T-cell (primary cell): ENCODE results near the gene TMEM178A. TPM values are rescaled to one million over a fixed set of nuclear protein-coding genes. Genes with fewer than 3 reads are reported as not detected.

ENCODE experiments used
- ATAC-seq, 4 experiments: fragments of 200-7000 bp in 3 of 4; fragments of 150-1000 bp in 1 of 4; cut with Tn5 transposase; replicated peaks in 1 of 4; 1 replicate in 3 of 4; 2 replicates in 1 of 4; pipeline ENCODE4 v1.10.0; 2021; ENCODE audit warnings: moderate library complexity in 3 of 4, mild to moderate bottlenecking in 2 of 4, moderate number of reproducible peaks in 1 of 4
- CTCF ChIA-PET, 2 donors: fragments of 300-600 bp; sonication (Branson Sonifier 250); formaldehyde crosslinking; loops; one replicate each; lab custom pipeline; 2022; ENCODE audit warnings: antibody characterized with exemption in 2 of 2; lab: Charles Lee
- POLR2A ChIA-PET, 2 donors: fragments of 300-600 bp; sonication (Branson Sonifier 250); formaldehyde crosslinking; loops; one replicate each; lab custom pipeline; 2022; ENCODE audit warnings: antibody characterized with exemption in 2 of 2; lab: Charles Lee
- DNase-seq, 35 experiments: peaks; one replicate each; pipeline versions ENCODE4 v3.0.0 to v3.0.0-alpha.2; 2013 to 2023
- H3K27ac ChIP-seq: one replicate; pipeline ENCODE4 v1.5.1; 2013; ENCODE audit warnings: low read length
- H3K27me3 ChIP-seq, 2 experiments: replicated peaks in 1 of 2; 1 replicate in 1 of 2; 2 replicates in 1 of 2; pipeline versions ENCODE4 v1.6.1 to v1.7.0; 2013; ENCODE audit warnings: low read length in 1 of 2, mixed read lengths in 1 of 2; ENCODE audit not compliant: control insufficient read depth in 2 of 2, insufficient read depth in 2 of 2; ENCODE audit errors: extremely low read depth in 1 of 2
- H3K36me3 ChIP-seq, 2 donors: 1 replicate in 1 of 2; 2 replicates in 1 of 2; pipeline versions ENCODE4 v1.6.1 to v1.7.0; 2013; ENCODE audit warnings: low read length in 1 of 2; ENCODE audit not compliant: control insufficient read depth in 2 of 2, insufficient read depth in 1 of 2; ENCODE audit errors: extremely low read depth in 1 of 2
- H3K4me1 ChIP-seq, 2 experiments: 1 replicate in 1 of 2; 2 replicates in 1 of 2; pipeline versions ENCODE4 v1.6.1 to v1.7.0; 2013; ENCODE audit warnings: low read length in 2 of 2, mixed read lengths in 1 of 2; ENCODE audit not compliant: insufficient read depth in 2 of 2, control insufficient read depth in 1 of 2; ENCODE audit errors: extremely low read depth in 1 of 2
- H3K4me3 ChIP-seq, 2 donors: 1 replicate in 1 of 2; 2 replicates in 1 of 2; pipeline versions ENCODE4 v1.5.1 to v1.7.0; 2013; ENCODE audit warnings: mild to moderate bottlenecking in 2 of 2, low read length in 1 of 2, moderate library complexity in 1 of 2; ENCODE audit not compliant: control insufficient read depth in 1 of 2; ENCODE audit errors: extremely low read depth in 1 of 2
- H3K9me3 ChIP-seq: 2 replicates; pipeline ENCODE4 v1.7.0; 2013
- H3K27ac Mint-ChIP-seq, 2 donors: one replicate each; pipeline ENCODE4 v1.8.0; 2020 to 2021; ENCODE audit warnings: mild to moderate bottlenecking in 2 of 2, mixed read lengths in 2 of 2
- H3K27me3 Mint-ChIP-seq, 2 donors: one replicate each; pipeline ENCODE4 v1.8.0; 2021 to 2022; ENCODE audit warnings: mixed read lengths in 2 of 2
- H3K36me3 Mint-ChIP-seq: one replicate; pipeline ENCODE4 v1.8.0; 2021; ENCODE audit warnings: mixed read lengths
- H3K4me1 Mint-ChIP-seq, 3 donors: one replicate each; pipeline ENCODE4 v1.8.0; 2020 to 2022; ENCODE audit warnings: mixed read lengths in 3 of 3, mild to moderate bottlenecking in 1 of 3
- H3K4me3 Mint-ChIP-seq, 3 donors: one replicate each; pipeline ENCODE4 v1.8.0; 2020 to 2022; ENCODE audit warnings: mild to moderate bottlenecking in 3 of 3, mixed read lengths in 3 of 3, moderate library complexity in 3 of 3
- H3K9me3 Mint-ChIP-seq, 3 donors: one replicate each; pipeline ENCODE4 v1.8.0; 2020 to 2022; ENCODE audit warnings: mixed read lengths in 3 of 3
- WGBS: methylation state at CpG from one replicate; pipeline ENCODE4 v1.1.5; 2013; ENCODE audit warnings: missing lambda C conversion rate; ENCODE audit not compliant: insufficient coverage; 5-methylcytosine and 5-hydroxymethylcytosine counted together
- total RNA-seq, 35 experiments: library from RNA in 6 of 35; stranded (reverse) in 6 of 35; fragments of 120-200 nt in 1 of 35; gene quantifications; one replicate each; pipeline versions ENCODE4 v1.2.1 to v1.2.4 and lab custom pipeline; 2013 to 2026

Gene TMEM178A
- total RNA-seq, 5 donors from 2014 or later (not counting 1 experiment from before 2014, with no cell fraction given): 0.32 to 0.47 (median 0.45) TPM; not detected in 2

DNA sequence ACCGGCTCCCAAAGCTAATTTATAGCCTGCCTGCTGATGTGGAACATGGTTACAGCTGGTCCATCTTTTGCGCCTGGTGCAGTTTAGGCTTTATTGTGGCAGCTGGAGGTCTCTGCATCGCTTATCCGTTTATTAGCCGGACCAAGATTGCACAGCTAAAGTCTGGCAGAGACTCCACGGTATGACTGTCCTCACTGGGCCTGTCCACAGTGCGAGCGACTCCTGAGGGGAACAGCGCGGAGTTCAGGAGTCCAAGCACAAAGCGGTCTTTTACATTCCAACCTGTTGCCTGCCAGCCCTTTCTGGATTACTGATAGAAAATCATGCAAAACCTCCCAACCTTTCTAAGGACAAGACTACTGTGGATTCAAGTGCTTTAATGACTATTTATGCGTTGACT lies 51.4 kb downstream of the TMEM178A start:
- DNase-seq (no peak), ATAC-seq (no peak)
- no peaks in the 10 kb centered on the region for H3K36me3 Mint-ChIP-seq
- no peak overlapping the region for H3K4me3 Mint-ChIP-seq
- WGBS: 94% methylated on average over 11 of the region's 12 CpGs
- CTCF ChIA-PET: no interaction called here
- no peak overlapping the region for H3K27ac Mint-ChIP-seq
- POLR2A ChIA-PET: no interaction called here
- H3K4me1 Mint-ChIP-seq: no peaks in the 10 kb centered on the region
- Histone ChIP-seq H3K27me3 (peaks cover 0 to 7% of the 10 kb centered on the region in 2 experiments), H3K27ac (no peak overlapping the region), H3K9me3 (no peaks in the 10 kb centered on the region), H3K36me3 (no peaks in the 10 kb centered on the region), H3K4me3 (no peak overlapping the region), H3K4me1 (no peaks in the 10 kb centered on the region)
- peaks cover 11 to 13% of the 10 kb centered on the region in 2 donors for H3K27me3 Mint-ChIP-seq
- H3K9me3 Mint-ChIP-seq: no peaks in the 10 kb centered on the region

DNA sequence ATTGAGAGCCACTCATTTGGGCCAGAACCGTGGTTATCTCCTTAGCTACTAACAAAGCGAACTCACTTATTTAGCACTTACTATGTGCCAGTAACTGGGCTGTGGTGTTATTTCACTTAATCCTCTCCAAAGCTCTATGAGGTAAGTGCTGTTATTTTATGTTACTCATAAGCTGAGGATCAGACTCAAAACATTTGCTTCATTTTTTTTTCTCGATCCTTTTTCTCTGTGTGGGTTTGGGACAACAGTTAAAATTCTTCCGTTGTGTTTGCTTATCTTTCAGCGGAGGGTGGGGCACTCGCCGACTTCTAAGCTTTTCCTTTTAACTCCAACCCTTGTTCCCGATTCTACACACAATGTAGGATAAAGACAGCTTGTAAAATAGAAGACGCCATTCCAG lies 52.8 kb downstream of the TMEM178A start:
- no peaks in the 10 kb centered on the region for H3K36me3 ChIP-seq
- ATAC-seq (no peak), DNase-seq (no peak)
- H3K27ac ChIP-seq: no peak overlapping the region
- H3K4me3 Mint-ChIP-seq: no peak overlapping the region
- H3K36me3 Mint-ChIP-seq: no peaks in the 10 kb centered on the region
- ChIA-PET POLR2A (no interaction called here), CTCF (interaction anchor here in 1 of 2 donors (0.6 kb wide), 1 partner anchor 29 kb away, joined by 3 read pairs; no protein-coding TSS in a partner anchor)
- no peak overlapping the region for H3K27ac Mint-ChIP-seq
- H3K27me3 Mint-ChIP-seq: peaks cover 13 to 14% of the 10 kb centered on the region in 2 donors
- no peaks in the 10 kb centered on the region for H3K4me1 Mint-ChIP-seq
- no peaks in the 10 kb centered on the region for H3K4me1 ChIP-seq
- H3K4me3 ChIP-seq: no peak overlapping the region
- H3K9me3 ChIP-seq: no peaks in the 10 kb centered on the region
- H3K27me3 ChIP-seq: peaks cover 0 to 7% of the 10 kb centered on the region in 2 experiments
- H3K9me3 Mint-ChIP-seq: no peaks in the 10 kb centered on the region
- WGBS: no CpG with 5 or more reads among the region's 9 CpGs

DNA sequence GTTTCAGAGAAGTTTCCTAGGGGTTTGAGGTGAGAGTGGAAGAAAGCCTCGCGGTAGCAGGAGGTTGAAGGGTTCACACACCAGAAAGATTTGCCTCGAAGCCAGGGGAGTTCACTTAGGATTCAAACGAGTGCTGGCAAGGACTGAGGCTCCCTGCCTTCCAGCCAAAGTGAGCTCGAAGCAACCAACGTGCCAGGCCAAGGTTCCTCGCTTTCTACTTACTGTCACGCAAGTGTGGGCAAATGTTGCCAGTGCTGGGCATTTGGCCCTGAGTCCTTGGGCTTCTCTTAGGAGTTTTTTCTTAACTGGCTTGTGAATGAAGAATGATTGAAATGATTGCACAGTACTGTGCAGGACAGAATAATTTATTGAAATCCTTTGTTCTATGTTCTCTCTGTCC lies 53.6 kb downstream of the TMEM178A start:
- no peak overlapping the region for H3K27ac ChIP-seq
- no peaks in the 10 kb centered on the region for H3K4me1 ChIP-seq
- Mint-ChIP-seq H3K9me3 (no peaks in the 10 kb centered on the region), H3K27me3 (peaks cover 13 to 14% of the 10 kb centered on the region in 2 donors), H3K4me3 (no peak overlapping the region), H3K36me3 (no peaks in the 10 kb centered on the region), H3K27ac (no peak overlapping the region), H3K4me1 (no peaks in the 10 kb centered on the region)
- ChIA-PET CTCF (no interaction called here), POLR2A (no interaction called here)
- DNase-seq: no peak
- WGBS: 91% methylated on average over 7 of the region's 8 CpGs
- no peaks in the 10 kb centered on the region for H3K9me3 ChIP-seq
- no peaks in the 10 kb centered on the region for H3K36me3 ChIP-seq
- H3K4me3 ChIP-seq: no peak overlapping the region
- H3K27me3 ChIP-seq: peaks cover 0 to 7% of the 10 kb centered on the region in 2 experiments
- ATAC-seq: no peak

DNA sequence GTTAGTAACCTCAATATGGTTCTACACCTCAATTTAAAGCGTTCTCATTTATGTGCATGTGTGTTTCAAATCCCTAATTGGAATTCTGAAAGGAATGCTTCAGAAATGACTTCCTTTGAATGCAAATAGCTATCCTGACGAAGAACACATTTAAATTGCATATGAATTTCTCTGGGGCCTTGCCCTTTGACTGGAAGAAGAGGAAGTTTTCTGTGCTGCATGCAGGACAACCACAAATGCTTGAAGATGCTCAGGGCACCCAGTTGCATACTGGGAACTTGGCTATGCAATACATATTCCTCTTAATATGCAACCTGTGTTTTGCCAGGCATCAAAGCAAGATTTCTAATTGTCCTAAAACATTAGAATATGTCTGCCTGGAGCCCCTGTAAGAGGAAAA lies 55.3 kb downstream of the TMEM178A start:
- peaks cover 0 to 7% of the 10 kb centered on the region in 2 experiments for H3K27me3 ChIP-seq
- CTCF ChIA-PET: no interaction called here
- no peaks in the 10 kb centered on the region for H3K36me3 Mint-ChIP-seq
- no peak for DNase-seq
- WGBS: no CpG with 5 or more reads among the region's 2 CpGs
- no peak overlapping the region for H3K4me3 Mint-ChIP-seq
- no peaks in the 10 kb centered on the region for H3K9me3 ChIP-seq
- H3K9me3 Mint-ChIP-seq: no peaks in the 10 kb centered on the region
- ATAC-seq: no peak
- H3K27ac Mint-ChIP-seq: no peak overlapping the region
- H3K4me1 Mint-ChIP-seq: no peaks in the 10 kb centered on the region
- POLR2A ChIA-PET: no interaction called here
- no peaks in the 10 kb centered on the region for H3K36me3 ChIP-seq
- H3K27ac ChIP-seq: no peak overlapping the region
- peaks cover 13 to 14% of the 10 kb centered on the region in 2 donors for H3K27me3 Mint-ChIP-seq
- H3K4me1 ChIP-seq: no peaks in the 10 kb centered on the region
- no peak overlapping the region for H3K4me3 ChIP-seq

DNA sequence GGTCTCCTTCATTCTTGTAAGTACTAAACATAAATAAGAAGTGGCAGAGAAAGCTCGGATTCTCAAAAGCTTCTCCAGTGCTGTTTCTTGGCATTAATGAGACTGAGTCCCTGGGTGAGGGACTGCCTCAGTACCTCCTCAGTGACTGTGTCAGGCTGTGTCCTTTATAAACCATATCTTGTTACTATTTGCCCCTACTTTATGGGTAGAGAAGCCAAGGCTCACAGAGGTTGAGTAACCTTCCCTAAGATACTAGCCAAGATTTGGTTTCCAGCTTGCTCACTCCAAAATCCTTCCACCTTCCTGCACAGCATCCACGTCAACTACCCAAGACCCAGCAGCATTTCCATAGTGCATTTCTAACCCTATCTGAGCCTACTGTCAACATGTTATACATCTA lies 57.8 kb downstream of the TMEM178A start:
- Histone ChIP-seq H3K9me3 (no peaks in the 10 kb centered on the region), H3K36me3 (no peaks in the 10 kb centered on the region), H3K4me1 (no peaks in the 10 kb centered on the region), H3K27me3 (peaks cover 0 to 7% of the 10 kb centered on the region in 2 experiments), H3K4me3 (no peak overlapping the region), H3K27ac (no peak overlapping the region)
- Mint-ChIP-seq H3K27ac (no peak overlapping the region), H3K9me3 (peaks cover 0 to 3% (median 0%) of the 10 kb centered on the region in 3 donors), H3K4me1 (peaks cover 0 to 4% (median 0%) of the 10 kb centered on the region in 3 donors), H3K36me3 (no peaks in the 10 kb centered on the region), H3K27me3 (peaks cover 13 to 14% of the 10 kb centered on the region in 2 donors), H3K4me3 (no peak overlapping the region)
- no peak for ATAC-seq
- 64% methylated on average over 1 of the region's 2 CpGs for WGBS
- no peak for DNase-seq
- POLR2A ChIA-PET: no interaction called here
- CTCF ChIA-PET: no interaction called here

DNA sequence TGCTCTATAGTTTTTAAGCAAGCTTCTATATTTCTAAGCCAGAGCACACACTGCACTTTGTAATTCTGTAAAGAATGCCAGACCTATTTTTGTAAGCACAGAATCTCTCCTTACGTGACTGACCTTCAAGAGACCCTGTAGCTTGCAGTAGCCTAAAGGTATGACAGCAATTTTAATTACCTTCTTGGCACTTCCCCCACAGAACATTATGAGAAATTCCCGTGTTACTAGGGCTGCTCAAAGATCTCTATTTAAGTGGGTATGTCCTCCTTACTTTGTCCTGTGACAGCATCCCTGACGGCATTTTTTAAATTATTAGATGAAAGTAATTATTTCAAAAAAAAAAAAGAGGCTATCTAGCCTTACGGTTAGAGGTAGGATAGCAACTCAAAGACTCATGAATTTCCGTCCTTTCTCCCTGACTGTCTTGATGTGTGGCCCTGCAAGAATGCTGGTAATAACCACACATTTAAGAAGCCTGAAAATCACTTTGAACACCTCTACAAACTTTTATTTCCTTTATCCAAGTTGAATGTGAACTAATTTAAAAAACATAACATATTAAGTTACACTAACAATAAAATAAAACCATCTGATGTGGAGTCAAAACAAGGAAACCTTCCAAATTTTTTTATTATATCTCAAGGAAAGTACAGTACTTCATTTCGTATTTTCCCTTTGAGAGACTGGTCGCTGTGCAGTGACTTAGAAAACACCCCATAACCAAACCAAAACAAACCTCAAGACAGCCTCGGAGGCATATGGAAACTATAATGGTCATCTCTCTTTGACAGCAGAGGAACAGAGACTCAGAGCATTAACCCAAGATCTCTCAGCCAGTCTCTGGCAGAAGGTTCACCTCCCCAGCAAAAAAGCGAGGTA lies 58.5 kb downstream of the TMEM178A start:
- Mint-ChIP-seq H3K27ac (no peak overlapping the region), H3K9me3 (peaks cover 0 to 3% (median 0%) of the 10 kb centered on the region in 3 donors), H3K4me3 (no peak overlapping the region), H3K36me3 (no peaks in the 10 kb centered on the region), H3K4me1 (peaks cover 0 to 4% (median 0%) of the 10 kb centered on the region in 3 donors), H3K27me3 (peaks cover 8 to 14% of the 10 kb centered on the region in 2 donors)
- Histone ChIP-seq H3K4me3 (no peak overlapping the region), H3K9me3 (no peaks in the 10 kb centered on the region), H3K27ac (no peak overlapping the region), H3K27me3 (peaks cover 0 to 7% of the 10 kb centered on the region in 2 experiments), H3K36me3 (no peaks in the 10 kb centered on the region), H3K4me1 (no peaks in the 10 kb centered on the region)
- 85% methylated on average over 3 of the region's 9 CpGs for WGBS
- ATAC-seq: no peak
- ChIA-PET POLR2A (no interaction called here), CTCF (no interaction called here)
- no peak for DNase-seq
